Measurements from ENCODE around the gene ARL15.

Gene ARL15

GRCh38 chr5:54093861-54094260, 216.5 kb downstream of the ARL15 start:
- H4K8ac ChIP-seq (ENCODE audit: low read depth, low read length) = no peak overlapping the region
- H2AFZ ChIP-seq (ENCODE audit: insufficient read depth, low read length, poor library complexity) = no peak overlapping the region

GRCh38 chr5:54093081-54093492, 217.3 kb downstream of the ARL15 start:
- Histone ChIP-seq H3K4me3 (ENCODE audit: low read depth, low read length) (no peak overlapping the region), H3K9me3 (ENCODE audit: insufficient read depth, low read depth, low read length) (no peaks in the 10 kb centered on the region), H3K27me3 (ENCODE audit: insufficient read depth, low read length) (no peaks in the 10 kb centered on the region), H2AFZ (ENCODE audit: insufficient read depth, low read length, poor library complexity) (no peak overlapping the region), H3K4ac (ENCODE audit: low read depth, low read length) (no peak overlapping the region), H3K79me1 (ENCODE audit: low read length) (no peaks in the 10 kb centered on the region), H2BK120ac (ENCODE audit: insufficient read depth, low read length, poor library complexity) (no peak overlapping the region), H4K8ac (ENCODE audit: low read depth, low read length) (no peak overlapping the region), H2BK5ac (ENCODE audit: low read depth, low read length, poor library complexity) (no peak overlapping the region), H3K27ac (ENCODE audit: low read depth, low read length) (no peak overlapping the region), H3K9ac (ENCODE audit: low read length) (no peak overlapping the region), H3K23ac (ENCODE audit: low read length) (no peak overlapping the region), H3K79me2 (ENCODE audit: control insufficient read depth, insufficient read depth, low read length, poor library complexity) (no peaks in the 10 kb centered on the region), H3K36me3 (ENCODE audit: control insufficient read depth in 1 of 2, insufficient read depth in 2 of 2, low read length in 2 of 2) (no peaks in the 10 kb centered on the region), H3K14ac (ENCODE audit: low read length) (no peak overlapping the region), H4K91ac (ENCODE audit: low read depth, low read length) (no peak overlapping the region), H3K4me1 (ENCODE audit: control insufficient read depth in 1 of 2, insufficient read depth in 2 of 2, low read length in 2 of 2) (peaks cover 0 to 4% of the 10 kb centered on the region in 2 experiments), H2BK12ac (ENCODE audit: low read length) (no peak overlapping the region), H4K12ac (ENCODE audit: low read depth, low read length) (no peak overlapping the region), H2AK5ac (ENCODE audit: low read length) (no peak overlapping the region), H3K18ac (ENCODE audit: low read length) (no peak overlapping the region), H3K4me2 (ENCODE audit: low read length) (no peak overlapping the region)
- no peak for DNase-seq
- no CpG with 5 or more reads among the region's 1 CpG for WGBS (ENCODE audit: extremely low coverage, insufficient coverage, insufficient read length)

More at GRCh38 chr5:54093861-54094260, 216.5 kb downstream of the ARL15 start:
- H3K9me3 ChIP-seq (ENCODE audit: insufficient read depth, low read depth, low read length) = no peaks in the 10 kb centered on the region
- no peak overlapping the region for H2BK120ac ChIP-seq (ENCODE audit: insufficient read depth, low read length, poor library complexity)
- no peak for DNase-seq
- no peak overlapping the region for H2BK12ac ChIP-seq (ENCODE audit: low read length)
- H3K36me3 ChIP-seq (ENCODE audit: control insufficient read depth in 1 of 2, insufficient read depth in 2 of 2, low read length in 2 of 2) = no peaks in the 10 kb centered on the region
- H3K27ac ChIP-seq (ENCODE audit: low read depth, low read length) = no peak overlapping the region
- no peak overlapping the region for H3K18ac ChIP-seq (ENCODE audit: low read length)
- H4K12ac ChIP-seq (ENCODE audit: low read depth, low read length) = no peak overlapping the region
- no peak overlapping the region for H3K4me3 ChIP-seq (ENCODE audit: low read depth, low read length)
- no peak overlapping the region for H3K9ac ChIP-seq (ENCODE audit: low read length)
- no peaks in the 10 kb centered on the region for H3K79me1 ChIP-seq (ENCODE audit: low read length)
- no peaks in the 10 kb centered on the region for H3K79me2 ChIP-seq (ENCODE audit: control insufficient read depth, insufficient read depth, low read length, poor library complexity)
- no peak overlapping the region for H2AK5ac ChIP-seq (ENCODE audit: low read length)
- no peak overlapping the region for H3K14ac ChIP-seq (ENCODE audit: low read length)
- no peak overlapping the region for H3K4ac ChIP-seq (ENCODE audit: low read depth, low read length)
- H3K27me3 ChIP-seq (ENCODE audit: insufficient read depth, low read length) = no peaks in the 10 kb centered on the region
- H2BK5ac ChIP-seq (ENCODE audit: low read depth, low read length, poor library complexity) = no peak overlapping the region
- WGBS (ENCODE audit: extremely low coverage, insufficient coverage, insufficient read length) = no CpG with 5 or more reads among the region's 2 CpGs
- H3K23ac ChIP-seq (ENCODE audit: low read length) = no peak overlapping the region
- H3K4me2 ChIP-seq (ENCODE audit: low read length) = no peak overlapping the region
- no peak overlapping the region for H4K91ac ChIP-seq (ENCODE audit: low read depth, low read length)
- H3K4me1 ChIP-seq (ENCODE audit: control insufficient read depth in 1 of 2, insufficient read depth in 2 of 2, low read length in 2 of 2) = peaks cover 0 to 4% of the 10 kb centered on the region in 2 experiments

GRCh38 chr5:54091307-54092130, 218.9 kb downstream of the ARL15 start:
- no peak overlapping the region for H3K9ac ChIP-seq (ENCODE audit: low read length)
- no peaks in the 10 kb centered on the region for H3K79me2 ChIP-seq (ENCODE audit: control insufficient read depth, insufficient read depth, low read length, poor library complexity)

GRCh38 chr5:54090495-54091120, 219.8 kb downstream of the ARL15 start:
- Histone ChIP-seq H2AK5ac (ENCODE audit: low read length) (no peak overlapping the region), H3K27me3 (ENCODE audit: insufficient read depth, low read length) (no peaks in the 10 kb centered on the region), H2BK5ac (ENCODE audit: low read depth, low read length, poor library complexity) (no peak overlapping the region), H3K36me3 (ENCODE audit: control insufficient read depth in 1 of 2, insufficient read depth in 2 of 2, low read length in 2 of 2) (no peaks in the 10 kb centered on the region), H3K23ac (ENCODE audit: low read length) (no peak overlapping the region), H3K14ac (ENCODE audit: low read length) (no peak overlapping the region), H3K4me3 (ENCODE audit: low read depth, low read length) (no peak overlapping the region), H3K9ac (ENCODE audit: low read length) (no peak overlapping the region), H4K12ac (ENCODE audit: low read depth, low read length) (no peak overlapping the region), H2BK12ac (ENCODE audit: low read length) (no peak overlapping the region), H3K4ac (ENCODE audit: low read depth, low read length) (no peak overlapping the region), H4K91ac (ENCODE audit: low read depth, low read length) (no peak overlapping the region), H3K79me1 (ENCODE audit: low read length) (no peaks in the 10 kb centered on the region), H3K27ac (ENCODE audit: low read depth, low read length) (no peak overlapping the region), H2BK120ac (ENCODE audit: insufficient read depth, low read length, poor library complexity) (no peak overlapping the region), H4K8ac (ENCODE audit: low read depth, low read length) (no peak overlapping the region), H3K4me1 (ENCODE audit: control insufficient read depth in 1 of 2, insufficient read depth in 2 of 2, low read length in 2 of 2) (peaks cover 0 to 4% of the 10 kb centered on the region in 2 experiments), H3K4me2 (ENCODE audit: low read length) (no peak overlapping the region), H3K9me3 (ENCODE audit: insufficient read depth, low read depth, low read length) (no peaks in the 10 kb centered on the region), H2AFZ (ENCODE audit: insufficient read depth, low read length, poor library complexity) (no peak overlapping the region), H3K79me2 (ENCODE audit: control insufficient read depth, insufficient read depth, low read length, poor library complexity) (no peaks in the 10 kb centered on the region), H3K18ac (ENCODE audit: low read length) (no peak overlapping the region)
- WGBS (ENCODE audit: extremely low coverage, insufficient coverage, insufficient read length) = no CpG with 5 or more reads among the region's 1 CpG
- no peak for DNase-seq

More at GRCh38 chr5:54091307-54092130, 218.9 kb downstream of the ARL15 start:
- Histone ChIP-seq H2AFZ (ENCODE audit: insufficient read depth, low read length, poor library complexity) (no peak overlapping the region), H3K4me3 (ENCODE audit: low read depth, low read length) (no peak overlapping the region), H3K4me1 (ENCODE audit: control insufficient read depth in 1 of 2, insufficient read depth in 2 of 2, low read length in 2 of 2) (peaks cover 0 to 4% of the 10 kb centered on the region in 2 experiments), H3K4ac (ENCODE audit: low read depth, low read length) (no peak overlapping the region), H2AK5ac (ENCODE audit: low read length) (no peak overlapping the region), H3K23ac (ENCODE audit: low read length) (no peak overlapping the region), H3K9me3 (ENCODE audit: insufficient read depth, low read depth, low read length) (no peaks in the 10 kb centered on the region), H3K18ac (ENCODE audit: low read length) (no peak overlapping the region), H2BK5ac (ENCODE audit: low read depth, low read length, poor library complexity) (no peak overlapping the region), H3K27ac (ENCODE audit: low read depth, low read length) (no peak overlapping the region), H2BK12ac (ENCODE audit: low read length) (no peak overlapping the region), H3K36me3 (ENCODE audit: control insufficient read depth in 1 of 2, insufficient read depth in 2 of 2, low read length in 2 of 2) (no peaks in the 10 kb centered on the region), H4K8ac (ENCODE audit: low read depth, low read length) (no peak overlapping the region), H3K79me1 (ENCODE audit: low read length) (no peaks in the 10 kb centered on the region), H4K91ac (ENCODE audit: low read depth, low read length) (no peak overlapping the region), H2BK120ac (ENCODE audit: insufficient read depth, low read length, poor library complexity) (no peak overlapping the region), H3K4me2 (ENCODE audit: low read length) (no peak overlapping the region), H4K12ac (ENCODE audit: low read depth, low read length) (no peak overlapping the region), H3K14ac (ENCODE audit: low read length) (no peak overlapping the region), H3K27me3 (ENCODE audit: insufficient read depth, low read length) (no peaks in the 10 kb centered on the region)
- no peak for DNase-seq
- WGBS (ENCODE audit: extremely low coverage, insufficient coverage, insufficient read length) = no CpG with 5 or more reads among the region's 9 CpGs

Measured in trophoblast cell (in vitro differentiated cells and primary cell).